Smooth muscle cell of the pulmonary artery (primary cell): Measurements from ENCODE around the gene NTRK2. TPM values are rescaled to one million over a fixed set of nuclear protein-coding genes. Genes with fewer than 3 reads are reported as not detected.

Source experiments
- total RNA-seq: library from RNA; depleted of rRNA; stranded (reverse); fragments of >200 nt; gene quantifications from 2 replicates; pipeline ENCODE4 v1.2.3, GENCODE V29; 2014

The NTRK2 gene
- 1.0 and 18.4 TPM in 2 replicates for total RNA-seq

DNA sequence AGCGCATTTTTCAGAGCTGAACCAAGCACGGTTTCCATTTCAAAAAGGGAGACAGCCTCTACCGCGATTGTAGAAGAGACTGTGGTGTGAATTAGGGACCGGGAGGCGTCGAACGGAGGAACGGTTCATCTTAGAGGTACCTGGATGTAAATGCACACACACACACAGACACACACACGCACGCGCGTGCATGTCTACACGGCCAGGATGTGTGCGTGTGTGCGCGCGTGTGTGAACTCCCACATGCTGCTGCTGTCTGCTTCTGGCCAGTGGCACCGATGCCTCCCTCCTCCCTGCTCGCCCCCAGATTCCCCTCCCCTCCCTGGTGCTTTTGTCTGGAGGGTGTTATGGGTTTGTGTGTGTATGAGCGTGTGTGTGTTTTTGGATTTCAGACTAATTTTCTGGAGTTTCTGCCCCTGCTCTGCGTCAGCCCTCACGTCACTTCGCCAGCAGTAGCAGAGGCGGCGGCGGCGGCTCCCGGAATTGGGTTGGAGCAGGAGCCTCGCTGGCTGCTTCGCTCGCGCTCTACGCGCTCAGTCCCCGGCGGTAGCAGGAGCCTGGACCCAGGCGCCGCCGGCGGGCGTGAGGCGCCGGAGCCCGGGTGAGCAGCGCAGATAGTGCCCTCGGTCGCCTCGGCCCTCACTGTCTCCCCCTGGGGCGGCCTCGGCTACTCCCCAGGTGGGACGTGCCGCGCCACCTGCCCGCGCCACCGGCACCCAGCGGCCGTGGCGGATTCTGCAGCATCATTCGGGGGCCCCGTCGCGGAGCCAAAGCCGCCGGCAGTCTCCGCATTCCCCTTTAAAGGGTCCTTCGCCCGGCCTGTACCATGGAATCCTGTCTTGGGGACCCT, at the start of gene NTRK2:
NTRK2 (plus strand) TSS at position 442 of the 850 bp plus-strand sequence. CDS start 1,020 bp downstream, outside the sequence.

